HG03469 (cell line): ENCODE measurements around the gene DOCK4.

Experiments used
- ATAC-seq: cut with Tn5 transposase; IDR thresholded peaks from one replicate; pipeline ENCODE4 v1.9.1; 2021; ENCODE audit warnings: mild to moderate bottlenecking, moderate library complexity, moderate number of reproducible peaks; ENCODE audit not compliant: unreplicated experiment

Gene DOCK4

DNA sequence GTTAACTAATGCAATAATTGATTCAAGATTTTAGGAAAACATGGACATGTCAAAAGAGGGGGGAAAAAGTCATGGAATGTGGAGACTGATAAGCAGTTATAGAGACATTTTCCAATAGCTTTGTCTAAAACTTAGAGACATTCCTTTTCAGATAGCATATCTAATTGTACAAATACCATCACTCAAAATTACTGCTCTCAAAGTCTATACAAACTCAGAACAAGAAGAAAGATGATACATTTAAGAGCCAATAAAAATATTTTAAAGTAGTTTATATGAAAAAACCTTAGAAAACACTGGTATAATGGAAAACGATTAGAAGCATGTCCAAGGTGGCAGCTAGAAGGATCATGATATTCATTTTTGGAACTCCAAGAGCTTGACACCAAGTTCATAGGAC lies 146.5 kb downstream of the DOCK4 start:
- ATAC-seq = no peak

DNA sequence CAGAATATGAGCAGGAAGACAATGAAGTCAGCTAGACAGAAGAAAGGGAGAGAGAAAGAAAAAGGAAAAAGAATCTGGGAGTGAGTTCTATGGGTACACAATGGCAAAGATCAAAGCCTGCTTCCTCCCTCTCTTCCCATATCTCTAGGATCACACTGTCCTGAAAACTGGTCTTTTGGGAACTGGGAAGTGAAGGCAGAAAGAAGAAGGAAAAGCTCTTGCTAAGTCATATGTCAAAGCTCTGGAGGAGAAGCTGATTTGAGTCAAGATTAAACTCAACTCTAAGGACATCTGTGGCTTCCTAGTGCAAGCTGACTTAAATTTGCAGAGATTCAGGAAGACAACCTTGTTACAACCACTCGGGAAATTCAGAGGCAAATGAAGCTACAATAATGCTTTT lies 147.5 kb downstream of the DOCK4 start:
- no peak for ATAC-seq

DNA sequence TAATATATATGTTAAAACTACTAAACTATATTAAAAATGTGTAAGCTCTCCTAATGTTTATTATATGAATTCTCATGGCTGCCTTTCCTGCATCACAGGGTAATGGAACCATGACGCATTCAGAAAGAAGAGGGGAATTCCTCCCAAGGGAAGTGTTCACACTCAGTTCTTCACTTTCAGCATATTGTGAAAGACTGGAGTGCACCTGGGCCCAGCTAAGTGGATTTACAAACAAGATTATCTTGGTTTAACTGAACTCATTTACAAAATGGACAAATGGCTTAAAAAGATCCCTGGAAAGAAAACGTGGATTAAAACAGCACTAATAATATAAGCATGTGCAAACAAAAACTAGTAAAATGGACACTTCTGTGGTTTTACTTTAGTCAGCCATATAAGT lies 149.8 kb downstream of the DOCK4 start:
- peak; percentile 74 for ATAC-seq

DNA sequence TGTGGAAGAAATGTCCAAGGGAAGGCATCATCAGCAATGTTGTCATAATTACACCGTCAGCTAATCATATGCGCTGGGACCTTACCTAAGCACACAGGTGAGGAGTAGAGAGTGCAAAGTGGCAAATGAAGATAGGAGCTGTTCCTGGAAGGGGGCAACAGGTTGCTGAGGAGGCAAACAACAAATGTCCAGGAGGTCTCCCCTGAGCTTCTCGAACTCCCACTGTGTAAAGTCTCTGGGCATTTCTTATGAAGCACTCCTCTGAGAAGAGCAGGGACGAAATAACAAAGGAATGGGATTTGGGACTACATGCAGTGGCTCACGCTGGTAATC lies 152.5 kb downstream of the DOCK4 start:
- no peak for ATAC-seq

DNA sequence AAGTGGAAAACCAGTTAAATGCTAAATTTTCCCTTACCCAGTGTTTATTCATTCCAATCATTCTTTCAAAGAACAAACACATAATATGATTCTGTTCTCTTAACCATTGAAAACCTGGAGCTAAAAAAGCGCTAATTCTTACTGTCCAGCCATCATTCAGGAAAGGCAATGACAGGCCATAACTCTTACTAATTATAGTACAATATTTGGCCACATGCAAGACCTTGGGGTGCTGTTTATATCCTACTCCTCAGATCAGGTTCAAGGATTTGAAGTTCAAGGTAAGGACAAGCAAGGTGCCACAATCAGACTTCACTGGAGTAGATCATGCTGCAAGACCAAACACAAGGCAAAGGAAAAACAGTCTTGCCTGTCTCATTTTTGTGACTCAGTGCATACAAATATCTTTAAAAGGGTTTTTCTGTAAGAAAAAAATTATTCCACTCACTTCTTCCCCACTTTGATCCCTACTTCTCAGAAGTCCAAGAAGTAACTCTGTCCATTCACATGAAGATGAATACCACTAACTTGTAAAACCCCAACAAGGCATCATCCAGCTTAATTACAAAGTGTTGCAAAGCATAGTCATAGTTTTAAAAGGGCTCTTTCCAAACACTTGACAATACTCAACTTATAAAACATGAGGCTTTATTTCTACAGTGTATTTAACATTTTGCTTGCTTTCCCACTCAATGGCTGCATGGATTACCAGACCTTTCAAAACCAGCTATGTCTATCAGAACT lies 153.0 kb downstream of the DOCK4 start:
- no peak for ATAC-seq

DNA sequence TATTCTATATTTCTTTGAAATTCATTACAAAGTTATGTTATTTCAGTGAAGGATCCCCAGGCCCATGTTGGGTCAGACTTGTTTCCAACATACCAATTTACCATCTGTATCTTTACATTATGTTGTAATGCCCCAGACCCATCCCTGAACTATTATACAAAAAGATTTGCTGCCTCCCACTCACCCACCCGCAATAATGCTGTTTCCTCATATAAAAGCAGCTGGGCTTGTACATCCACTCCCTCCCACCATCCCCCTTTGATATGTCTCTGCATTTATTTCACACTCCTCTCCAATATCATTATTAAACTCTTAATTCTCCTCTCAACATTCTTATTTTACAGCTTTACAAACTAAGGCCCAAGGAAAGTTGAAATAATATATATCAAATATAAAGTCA lies 153.7 kb downstream of the DOCK4 start:
- ATAC-seq = no peak

DNA sequence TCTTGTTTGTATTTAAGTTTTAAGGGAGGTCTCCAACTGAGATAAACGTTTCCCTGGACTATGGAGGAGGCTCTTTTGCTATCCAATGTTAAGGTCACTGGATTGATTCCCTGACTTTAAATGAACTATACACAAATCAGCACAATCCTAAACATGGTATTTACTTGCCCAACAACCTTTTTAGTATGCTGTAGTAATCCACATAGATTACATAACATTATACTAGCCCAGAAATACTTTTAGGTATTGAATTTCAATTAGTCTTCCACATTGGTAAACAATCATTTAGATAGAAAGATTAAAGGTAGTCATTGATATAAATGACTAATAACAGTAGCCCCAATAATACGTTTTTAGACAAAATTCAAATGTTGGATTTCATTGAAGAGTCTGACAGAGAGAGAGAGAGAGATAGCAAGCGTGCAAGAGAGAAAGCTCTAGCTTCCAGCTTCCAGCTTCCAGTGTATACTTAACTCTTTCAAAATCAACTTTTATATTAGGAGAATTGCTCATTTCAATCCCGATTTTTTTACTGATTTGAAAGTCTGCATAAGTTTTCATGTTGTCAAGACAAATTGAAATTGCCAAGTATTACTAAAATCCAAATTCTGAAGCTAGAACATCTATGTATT lies 155.8 kb downstream of the DOCK4 start:
- ATAC-seq = no peak

DNA sequence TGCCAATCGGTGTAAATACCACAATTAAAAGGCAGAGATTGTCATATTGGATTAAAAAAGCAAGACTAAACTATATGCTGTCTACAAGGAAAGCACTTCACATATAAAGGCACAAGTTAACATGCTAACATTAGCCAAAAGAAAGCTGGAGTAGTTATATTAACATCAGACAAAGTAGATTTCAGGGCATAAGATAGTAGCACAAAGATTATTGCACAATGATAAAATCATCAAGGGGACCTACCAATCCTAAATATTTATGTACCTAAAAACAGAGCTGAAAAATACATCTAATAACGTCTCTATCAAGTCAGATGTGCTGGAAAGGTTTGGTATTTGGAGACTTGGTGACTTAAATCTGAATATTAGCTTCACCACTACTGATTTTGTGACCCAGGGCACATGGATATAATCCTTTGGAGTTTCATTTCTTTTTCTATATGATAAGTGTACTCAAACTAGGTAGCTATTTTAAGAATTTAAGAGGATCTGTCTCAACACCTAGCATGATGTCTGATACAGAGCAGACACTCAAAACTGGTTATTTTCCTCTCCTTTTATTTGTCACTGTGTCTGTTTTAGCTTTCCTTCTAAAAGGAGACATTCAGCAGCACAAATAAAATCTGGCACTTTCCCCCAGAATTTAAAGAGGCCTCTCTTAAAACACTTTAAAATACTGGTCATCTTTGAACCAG lies 156.5 kb downstream of the DOCK4 start:
- no peak for ATAC-seq

DNA sequence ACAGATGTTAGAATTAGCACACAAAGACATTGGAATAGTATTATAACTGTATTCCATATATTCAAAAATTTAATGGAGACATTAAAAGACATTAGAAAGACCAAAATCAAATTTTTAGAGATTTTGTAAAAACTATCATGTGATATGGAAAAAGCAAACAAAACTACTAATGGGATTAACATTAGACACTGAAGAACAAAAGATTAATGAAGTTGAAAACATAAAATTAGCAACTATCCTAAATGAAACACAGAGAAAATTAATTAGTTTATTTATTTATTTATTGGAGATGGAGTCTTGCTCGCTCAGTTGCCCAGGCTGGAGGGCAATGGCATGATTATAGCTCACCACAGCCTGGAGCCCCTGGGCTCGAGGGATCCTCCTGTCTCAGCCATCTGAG lies 158.8 kb downstream of the DOCK4 start:
- ATAC-seq = no peak

DNA sequence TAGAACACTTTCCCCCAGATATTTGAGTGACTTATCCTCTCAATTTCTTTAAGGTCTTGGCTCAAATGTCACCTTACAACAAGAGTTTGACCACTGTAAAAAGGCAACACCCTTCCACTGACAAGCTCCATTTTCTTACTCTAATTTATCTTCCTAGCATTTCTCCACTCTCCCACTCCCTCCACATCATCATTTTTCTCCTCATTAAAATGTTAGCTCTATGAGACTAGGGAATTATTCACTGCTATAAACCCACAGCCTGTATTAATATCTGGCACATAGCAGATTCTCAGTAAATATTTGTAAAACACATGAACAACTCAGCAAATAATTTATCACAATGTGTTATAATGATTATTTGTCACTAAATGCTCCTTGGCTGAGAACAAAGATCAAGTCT lies 161.0 kb downstream of the DOCK4 start:
- no peak for ATAC-seq

DNA sequence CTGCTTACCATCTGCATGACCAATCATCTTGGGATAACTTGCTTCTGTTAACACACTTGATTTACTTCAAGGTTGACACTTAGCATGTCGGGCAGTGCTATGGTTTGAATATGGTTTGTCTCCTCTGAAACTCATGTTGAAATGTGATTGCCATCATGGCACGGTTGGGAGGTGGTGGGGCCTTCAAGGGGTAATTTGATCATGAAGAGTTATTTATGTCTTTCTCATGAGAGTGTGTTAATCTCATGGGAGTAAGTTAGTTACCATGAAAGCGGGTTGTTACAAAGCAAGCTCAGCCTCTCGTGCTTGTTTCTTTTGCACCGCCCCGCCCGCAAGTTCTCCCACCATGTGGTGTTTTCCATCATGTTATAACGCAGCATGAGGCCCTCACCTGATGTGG lies 163.6 kb downstream of the DOCK4 start:
- no peak for ATAC-seq

DNA sequence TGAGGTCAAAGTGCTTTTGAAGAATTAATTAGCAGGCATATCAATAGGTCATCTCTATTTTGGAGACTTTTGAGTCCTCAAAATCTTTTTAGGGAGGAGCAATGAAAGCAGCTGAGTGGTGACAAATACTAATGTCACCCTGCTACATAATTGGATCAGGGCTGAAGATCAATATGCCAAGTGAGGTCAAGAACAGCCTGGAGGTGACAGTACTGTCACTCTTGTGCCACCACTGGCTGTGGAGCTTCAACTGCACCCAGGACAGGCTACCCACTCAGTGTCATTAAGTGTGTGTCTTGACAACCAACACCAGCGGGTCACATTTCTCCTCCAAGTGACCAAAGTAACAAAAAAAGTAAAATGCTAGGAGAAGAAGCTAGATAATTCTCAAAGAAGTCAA lies 167.8 kb downstream of the DOCK4 start:
- no peak for ATAC-seq

DNA sequence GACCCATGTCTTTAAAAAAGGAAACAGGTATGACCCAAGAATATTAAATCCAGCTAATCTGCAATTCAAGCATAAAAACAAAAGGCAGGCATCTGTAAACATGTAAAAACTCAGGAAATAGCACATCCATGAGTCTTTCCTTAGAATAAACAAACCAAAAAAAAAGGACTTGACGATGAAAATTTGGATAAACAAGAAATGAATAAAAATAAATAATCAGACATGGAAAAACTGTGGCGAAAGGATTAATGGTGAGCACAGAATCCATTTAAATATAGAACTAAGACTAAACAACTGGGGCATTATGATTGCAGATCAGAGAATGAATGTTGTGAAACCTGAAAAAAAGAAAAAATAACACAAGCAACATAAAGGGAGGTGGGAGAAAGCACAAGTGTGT lies 170.1 kb downstream of the DOCK4 start:
- no peak for ATAC-seq

DNA sequence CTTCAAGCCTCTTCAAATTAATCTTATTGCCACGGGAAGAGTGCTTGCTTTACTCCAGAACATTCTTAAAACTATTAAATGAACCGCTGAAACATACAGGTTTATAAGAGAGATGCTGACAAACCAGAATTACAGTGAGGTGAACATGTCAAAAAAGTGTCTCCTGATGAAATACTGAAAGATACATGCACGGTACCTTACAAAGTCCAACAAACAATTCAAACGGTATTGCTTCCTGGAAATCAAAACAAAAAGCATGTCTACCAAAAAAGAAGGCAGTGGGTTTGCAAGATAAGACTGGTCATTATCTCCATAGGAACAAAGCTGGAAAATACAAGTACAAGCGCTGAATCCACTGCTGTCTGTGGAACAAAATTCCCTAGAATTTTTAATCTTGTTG lies 174.5 kb downstream of the DOCK4 start:
- ATAC-seq = no peak

DNA sequence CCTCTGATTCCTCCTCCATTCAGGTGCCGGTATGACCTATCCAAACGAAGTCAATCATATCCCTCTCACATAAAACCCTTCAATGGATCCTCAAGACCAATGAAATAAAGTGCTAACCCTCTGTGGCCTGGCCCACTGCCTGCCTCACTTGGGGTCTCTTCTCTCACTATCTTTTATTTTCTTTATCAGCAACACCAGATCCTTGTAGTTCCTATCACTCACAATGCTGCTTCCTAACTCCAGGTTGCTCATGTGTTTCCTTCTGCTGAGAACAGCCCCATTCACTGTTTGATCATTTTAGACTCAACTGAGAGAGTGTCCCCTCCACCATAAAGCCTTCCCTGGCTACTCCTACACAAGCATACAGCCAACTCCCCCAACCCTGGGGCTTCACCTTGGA lies 180.6 kb downstream of the DOCK4 start:
- no peak for ATAC-seq

DNA sequence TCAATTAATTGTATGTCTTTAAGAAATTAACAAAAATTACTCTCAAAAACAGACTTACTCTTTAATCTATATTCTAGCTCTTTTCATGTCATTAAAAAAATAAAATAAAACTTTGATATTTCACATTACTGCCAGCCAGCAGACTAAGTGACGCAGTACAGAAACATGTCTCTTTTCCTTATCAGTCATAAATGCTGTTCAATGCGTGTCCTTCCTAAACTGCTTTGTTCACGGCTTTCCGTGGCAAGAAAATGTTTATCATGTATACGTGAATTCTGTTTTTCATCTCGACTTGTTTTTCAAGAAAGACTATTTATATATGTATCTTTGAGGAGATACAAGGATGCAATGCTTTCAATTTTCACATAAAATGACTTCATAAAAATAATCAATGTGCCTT lies 182.4 kb downstream of the DOCK4 start:
- no peak for ATAC-seq

DNA sequence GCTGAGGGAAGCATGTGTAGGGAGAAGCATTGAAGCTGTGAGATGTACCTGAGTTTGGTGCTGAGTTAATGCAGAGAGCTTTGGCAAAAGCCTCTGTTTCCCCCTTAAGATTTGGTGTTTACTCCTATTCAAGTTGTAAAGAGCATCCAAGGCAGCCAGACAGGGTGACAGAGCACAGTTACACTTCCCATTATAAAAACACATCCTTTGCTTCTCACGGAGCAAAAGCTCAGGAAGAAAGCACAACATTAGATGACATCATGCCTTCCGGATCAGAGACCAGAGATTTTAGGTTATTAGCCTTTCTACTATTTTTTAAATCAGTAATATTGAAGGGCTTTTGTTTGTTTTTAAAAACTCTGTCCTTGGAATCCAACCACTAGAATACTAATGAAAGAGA lies 182.9 kb downstream of the DOCK4 start:
- ATAC-seq = no peak

DNA sequence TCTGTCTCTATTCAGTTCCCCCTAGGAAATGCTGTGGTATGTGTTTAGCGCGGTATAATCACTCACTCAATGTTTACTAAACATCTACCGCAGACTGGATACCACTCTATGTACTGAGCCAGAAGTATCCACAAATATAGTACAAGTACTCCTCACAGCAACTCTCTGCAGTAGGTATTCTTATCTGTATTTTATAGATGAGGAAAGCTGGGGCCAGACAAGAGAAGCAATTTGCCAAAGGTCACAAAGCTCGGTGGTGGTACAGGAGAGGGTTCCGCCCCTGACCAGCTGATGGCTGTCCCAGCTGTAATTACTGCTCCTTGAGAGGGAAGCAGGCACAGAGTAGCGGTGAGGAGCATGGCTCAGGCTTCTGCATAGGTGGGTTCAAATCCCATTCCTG lies 184.1 kb downstream of the DOCK4 start:
- ATAC-seq = no peak

DNA sequence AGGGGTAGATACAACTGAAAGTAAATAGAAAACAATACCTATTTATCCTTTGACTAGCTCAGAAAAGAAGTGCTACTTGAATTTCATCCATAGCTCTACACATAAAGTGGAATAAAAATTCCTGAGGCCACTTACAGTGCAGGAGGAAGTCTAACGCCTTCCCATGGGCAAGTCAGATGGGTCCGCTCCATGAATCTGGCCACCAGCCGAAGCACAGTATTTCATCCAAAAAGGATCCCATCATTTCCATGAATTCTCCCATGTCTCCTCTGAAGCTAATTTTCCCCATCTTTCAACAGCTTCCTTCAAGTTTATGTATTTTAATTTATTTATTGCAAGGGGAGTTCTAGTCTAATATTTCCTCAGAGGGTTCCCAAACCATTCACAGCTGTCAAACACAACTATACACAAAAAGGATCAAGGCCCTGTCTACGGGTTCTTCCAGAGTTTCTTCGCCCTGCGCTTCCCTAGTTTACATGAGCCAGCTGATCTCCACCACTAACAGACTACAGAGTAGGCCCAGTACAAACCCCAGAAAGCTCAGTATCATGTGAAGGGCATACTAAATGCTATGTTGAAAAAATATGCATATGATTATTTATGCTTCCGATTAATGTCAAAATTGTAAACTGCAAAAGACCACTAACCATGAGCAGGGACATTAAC lies 184.7 kb downstream of the DOCK4 start:
- ATAC-seq = no peak

DNA sequence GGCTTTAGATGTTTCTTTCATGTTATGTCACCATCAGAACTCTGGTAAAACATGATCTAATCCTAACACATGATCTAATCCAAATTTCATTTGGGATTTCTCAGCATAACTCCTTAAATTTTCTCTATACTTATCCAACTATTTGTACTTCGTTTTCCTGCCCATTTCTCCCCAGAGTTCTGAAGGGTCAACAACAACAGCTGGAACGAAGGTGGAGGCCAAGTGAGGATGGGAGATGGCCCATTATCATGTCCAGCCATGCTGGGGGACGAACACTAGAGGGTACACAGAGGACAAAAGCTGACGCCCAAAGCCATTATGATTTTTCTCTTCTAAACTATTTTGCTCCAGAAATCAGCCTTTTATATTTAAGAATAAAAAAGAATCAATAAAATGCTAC lies 185.4 kb downstream of the DOCK4 start:
- ATAC-seq = no peak

DNA sequence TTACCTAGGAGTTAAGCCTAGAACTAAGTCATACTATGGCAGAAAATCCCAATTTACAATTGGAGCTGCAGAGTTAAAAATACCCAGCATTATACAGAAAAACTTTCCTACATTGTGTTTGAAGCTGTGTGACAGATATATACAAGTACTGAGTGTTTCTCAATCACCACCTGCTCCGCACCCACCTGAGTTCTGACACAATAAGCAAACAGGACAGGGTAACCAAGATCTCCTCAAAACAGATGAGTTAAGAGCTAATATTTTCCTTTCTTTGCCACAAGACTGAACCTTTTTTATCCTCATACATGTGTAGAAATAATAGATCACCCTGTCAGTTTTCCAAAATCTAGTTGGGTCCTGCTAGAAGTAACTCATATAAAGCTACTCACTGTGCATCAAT lies 186.3 kb downstream of the DOCK4 start:
- ATAC-seq = no peak
